H1 (cell line): ENCODE data around the gene MZF1.

ENCODE experiments used
- CTCF ChIP-seq, 3 experiments: IDR thresholded peaks; 1 replicate in 2 of 3; 2 replicates in 1 of 3; pipeline versions ENCODE4 v1.5.1 to v1.6.1; 2011; ENCODE audit warnings: low read length in 3 of 3, mild to moderate bottlenecking in 3 of 3, inconsistent platforms in 2 of 3, low read depth in 1 of 3, moderate library complexity in 1 of 3; ENCODE audit not compliant: insufficient read depth in 1 of 3; ENCODE audit errors: control extremely low read depth in 1 of 3
- EP300 ChIP-seq, 2 experiments: IDR thresholded peaks; 1 replicate in 1 of 2; 2 replicates in 1 of 2; pipeline ENCODE4 v1.6.1; 2011 to 2012; ENCODE audit warnings: low read depth in 2 of 2, low read length in 2 of 2, mild to moderate bottlenecking in 2 of 2, borderline replicate concordance in 1 of 2, inconsistent platforms in 1 of 2, moderate library complexity in 1 of 2
- EZH2 ChIP-seq: fragments of 200-600 bp; sonication (generic); IDR thresholded peaks from 2 replicates; pipeline ENCODE4 v1.7.1; 2012; ENCODE audit warnings: low read depth, mild to moderate bottlenecking, moderate library complexity, low read length, inconsistent platforms; ENCODE audit not compliant: severe bottlenecking
- POLR2AphosphoS5 ChIP-seq: IDR thresholded peaks from 2 replicates; pipeline ENCODE4 v1.6.1; 2011; ENCODE audit warnings: low read depth, low read length

- no peak for TF ChIP-seq EZH2
- TF ChIP-seq POLR2AphosphoS5, result no peak
- no peak for TF ChIP-seq CTCF (IDR thresholded peaks at IDR 0.05; ENCODE audit: control extremely low read depth in 1 of 3, insufficient read depth in 1 of 3, low read depth in 1 of 3, low read length in 3 of 3)
- TF ChIP-seq EP300 (IDR thresholded peaks at IDR 0.05; ENCODE audit: borderline replicate concordance in 1 of 2, low read depth in 2 of 2, low read length in 2 of 2), result no peak
Measured at GRCh38 chr19:58514564-58515022, 58.5 kb downstream of the MZF1 start.
